Renal cortical epithelial cell (primary cell): ENCODE data around the gene IER3. TPM values are rescaled to one million over a fixed set of nuclear protein-coding genes. Genes with fewer than 3 reads are reported as not detected.

Source experiments
- DNase-seq: peaks from one replicate; pipeline ENCODE4 v3.0.0-alpha.2; 2011; ENCODE audit warnings: low read depth
- total RNA-seq: library from RNA; depleted of rRNA; stranded (reverse); fragments of >200 nt; gene quantifications from 2 replicates; pipeline ENCODE4 v1.2.3, GENCODE V29; 2014

The IER3 gene
- total RNA-seq, 1 donor from 2014 or later: 56.6 TPM

GRCh38 chr6:30747902-30748769, 3.8 kb upstream of the IER3 start:
- peak; percentile 75 for DNase-seq

GRCh38 chr6:30747300-30747687, 2.9 kb upstream of the IER3 start:
- DNase-seq: peak; percentile 60

GRCh38 chr6:30743099-30744053, 971 bp downstream of the IER3 start:
- no peak for DNase-seq

- peak; percentile 94 for DNase-seq
Observed at GRCh38 chr6:30742316-30743098, 1.8 kb downstream of the IER3 start, which contains the start of gene FLOT1. Gene FLOT1, minus strand, starts transcription at chr6:30742687. Its CDS starts 498 bp downstream, at chr6:30742189.

GRCh38 chr6:30741789-30742315, 2.5 kb downstream of the IER3 start:
- DNase-seq: no peak

GRCh38 chr6:30741063-30741779, 3.1 kb downstream of the IER3 start:
- DNase-seq: no peak

- DNase-seq: no peak
Observed at GRCh38 chr6:30740540-30740870, 3.8 kb downstream of the IER3 start.

GRCh38 chr6:30738532-30738931, 5.8 kb downstream of the IER3 start:
- no peak for DNase-seq

- DNase-seq: no peak
Observed at GRCh38 chr6:30735668-30736314, 8.6 kb downstream of the IER3 start.

- DNase-seq: no peak
Observed at GRCh38 chr6:30732237-30732943, 12.0 kb downstream of the IER3 start.

GRCh38 chr6:30730601-30731435, 13.5 kb downstream of the IER3 start:
- peak; percentile 78 for DNase-seq

- no peak for DNase-seq
Observed at GRCh38 chr6:30727920-30728553, 16.3 kb downstream of the IER3 start.

- DNase-seq: no peak
Observed at GRCh38 chr6:30726506-30727413, 17.6 kb downstream of the IER3 start.

- no peak for DNase-seq
Observed at GRCh38 chr6:30725713-30726505, 18.4 kb downstream of the IER3 start.

GRCh38 chr6:30724906-30725667, 19.3 kb downstream of the IER3 start:
- DNase-seq: no peak
